GM18867 (cell line): Measurements from ENCODE around the gene SMARCB1.

Experiments used
- ATAC-seq: cut with Tn5 transposase; IDR thresholded peaks from one replicate; pipeline ENCODE4 v1.9.1; 2021; ENCODE audit warnings: mild to moderate bottlenecking, moderate library complexity; ENCODE audit not compliant: unreplicated experiment

SMARCB1 gene

GRCh38 chr22:23779731-23780130 lies 7.0 kb upstream of the SMARCB1 start:
- no peak for ATAC-seq

- no peak for ATAC-seq
Measured at GRCh38 chr22:23780146-23780748, 6.5 kb upstream of the SMARCB1 start.

DNA sequence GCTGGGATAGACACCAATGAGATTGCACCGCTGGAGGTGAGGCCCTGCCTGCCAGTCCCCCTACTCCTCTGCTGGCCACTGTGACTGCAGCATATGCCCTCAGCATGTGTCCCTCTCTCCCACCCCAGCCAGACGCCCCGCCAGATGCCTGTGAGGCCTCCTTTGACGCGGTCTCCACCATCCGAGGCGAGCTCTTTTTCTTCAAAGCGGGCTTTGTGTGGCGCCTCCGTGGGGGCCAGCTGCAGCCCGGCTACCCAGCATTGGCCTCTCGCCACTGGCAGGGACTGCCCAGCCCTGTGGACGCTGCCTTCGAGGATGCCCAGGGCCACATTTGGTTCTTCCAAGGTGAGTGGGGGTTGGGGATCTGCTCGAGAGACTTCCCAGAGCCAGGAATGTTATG lies 5.7 kb upstream of the SMARCB1 start:
- ATAC-seq, result no peak

DNA sequence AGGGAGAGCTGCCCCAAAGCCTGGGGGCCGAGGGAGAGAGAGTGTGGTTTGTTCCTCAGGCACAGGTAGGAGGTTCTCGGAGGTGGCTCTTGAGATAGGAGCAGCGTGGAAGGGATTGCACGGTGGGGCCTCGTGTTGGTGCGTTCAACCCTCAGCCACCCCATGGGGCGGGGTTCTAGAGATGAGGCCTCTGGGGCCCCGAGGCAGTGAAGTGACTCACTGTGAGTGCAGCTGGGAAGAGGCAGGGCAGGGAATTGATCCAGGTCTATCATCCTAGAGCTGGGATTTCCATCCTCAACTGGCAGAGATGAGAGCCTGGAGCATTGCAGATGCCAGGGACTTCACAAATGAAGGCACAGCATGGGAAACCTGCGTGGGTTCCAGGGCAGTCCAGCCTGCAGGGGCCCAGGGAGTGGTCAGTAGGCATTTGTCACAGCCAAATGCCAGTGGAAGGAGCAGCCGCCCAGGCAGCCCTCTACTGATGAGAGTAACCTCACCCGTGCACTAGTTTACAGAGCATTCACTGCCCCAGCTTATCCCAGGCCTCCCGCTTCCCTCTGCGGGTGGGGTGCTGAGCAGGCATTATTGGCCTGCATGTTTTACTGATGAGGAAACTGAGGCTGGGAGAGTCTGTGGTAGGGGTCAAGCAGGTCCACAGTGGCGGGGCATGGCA lies 5.1 kb upstream of the SMARCB1 start:
- no peak for ATAC-seq

- no peak for ATAC-seq
Measured at GRCh38 chr22:23782252-23782651, 4.5 kb upstream of the SMARCB1 start.

DNA sequence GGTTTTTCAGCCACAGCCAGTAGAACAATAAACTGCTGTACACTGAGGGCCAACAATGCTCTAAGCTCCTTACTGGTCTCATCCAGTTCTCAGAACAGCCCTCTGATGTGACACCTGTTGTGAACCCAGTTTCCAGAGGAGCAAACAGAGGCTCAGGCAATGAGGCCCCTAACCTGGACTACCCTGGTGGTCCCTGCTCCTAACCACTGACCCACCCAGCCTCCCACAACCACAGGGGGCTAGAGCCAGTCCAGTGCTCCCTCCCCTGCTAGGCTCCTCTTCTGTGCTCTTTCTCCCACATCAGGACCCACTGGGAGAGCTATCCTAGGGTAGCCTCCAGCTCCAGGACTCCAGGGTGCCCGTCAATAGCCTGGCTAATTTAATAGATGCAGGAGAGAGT lies 4.1 kb upstream of the SMARCB1 start:
- ATAC-seq, result no peak

- no peak for ATAC-seq
Measured at GRCh38 chr22:23783265-23784150, 3.3 kb upstream of the SMARCB1 start.

- no peak for ATAC-seq
Measured at GRCh38 chr22:23784215-23784732, 2.5 kb upstream of the SMARCB1 start.

- no peak for ATAC-seq
Measured at GRCh38 chr22:23786261-23786710, 480 bp upstream of the SMARCB1 start.

DNA sequence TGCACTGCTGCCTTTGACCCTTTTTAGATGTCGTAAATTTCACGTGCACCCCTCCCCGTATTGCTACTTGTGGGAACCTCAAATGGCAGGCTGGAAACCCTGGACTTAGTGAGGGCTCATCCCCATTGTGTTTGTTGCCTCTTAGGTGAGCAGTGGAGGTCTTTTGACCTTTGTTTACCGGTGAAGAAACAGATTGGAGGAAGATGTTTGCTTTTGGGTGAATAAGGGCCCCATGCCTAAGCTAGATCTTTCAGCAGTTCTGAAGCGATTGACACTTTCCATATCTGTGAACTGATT lies 782 bp downstream of the SMARCB1 start:
- no peak for ATAC-seq

DNA sequence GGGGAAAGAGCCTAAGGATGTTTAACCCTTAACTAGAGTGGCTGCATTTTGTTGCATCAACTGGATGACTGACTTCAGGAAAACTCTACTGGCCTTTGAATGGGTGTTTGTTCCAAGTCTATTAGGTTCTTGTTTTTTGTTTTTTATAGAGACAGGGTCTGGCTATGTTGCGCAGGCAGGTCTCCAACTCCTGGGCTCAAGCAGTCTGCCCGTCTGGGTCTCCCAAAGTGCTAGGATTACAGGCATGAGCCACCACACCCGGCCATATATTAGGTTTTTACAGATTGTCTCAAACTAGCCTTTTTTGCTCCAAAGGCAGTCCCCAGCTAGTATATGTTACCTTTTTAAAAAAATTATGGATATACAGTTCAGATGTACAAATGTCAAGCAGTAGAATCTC lies 1.1 kb downstream of the SMARCB1 start:
- no peak for ATAC-seq

DNA sequence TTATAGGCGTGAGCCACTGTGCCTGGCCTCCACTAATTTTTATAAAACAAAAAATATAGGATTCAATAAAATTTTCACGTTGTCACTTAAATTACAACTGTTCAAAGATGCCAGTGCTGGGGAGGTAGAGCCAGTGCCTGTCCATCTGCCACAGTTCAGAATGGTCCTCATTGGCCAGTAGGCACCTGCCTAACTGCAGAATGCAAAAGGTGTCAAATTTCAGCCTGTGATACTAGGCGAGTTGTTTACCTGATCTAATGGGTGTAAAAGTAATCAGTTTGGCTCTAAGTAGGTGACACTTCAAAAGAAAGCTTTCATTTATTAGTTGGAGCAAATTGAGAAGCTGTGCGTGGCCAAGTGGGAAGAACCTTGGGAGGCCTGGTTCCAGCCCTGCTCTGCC lies 2.4 kb downstream of the SMARCB1 start:
- no peak for ATAC-seq

DNA sequence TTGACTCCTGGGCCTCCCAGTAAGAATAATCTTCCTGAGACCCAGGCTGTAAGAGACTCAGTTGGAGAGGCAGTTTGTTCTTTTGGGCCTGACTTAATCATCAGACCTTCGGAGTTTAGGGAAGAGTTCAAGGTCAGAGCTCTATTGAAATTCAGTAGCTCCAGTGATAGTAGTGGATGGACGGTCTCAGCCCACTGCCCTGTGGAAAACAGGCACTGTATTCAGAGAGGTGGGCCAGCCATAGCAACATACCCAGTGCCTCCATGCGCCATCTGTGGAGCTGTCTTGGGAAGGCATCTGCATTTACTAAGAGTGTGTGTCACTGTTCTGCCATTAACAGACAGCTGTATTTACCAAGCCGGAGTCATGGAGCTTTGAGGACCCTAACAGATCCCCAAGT lies 2.9 kb downstream of the SMARCB1 start:
- ATAC-seq, result no peak

- ATAC-seq, result no peak
Measured at GRCh38 chr22:23790819-23791737, 4.3 kb downstream of the SMARCB1 start.

- no peak for ATAC-seq
Measured at GRCh38 chr22:23791738-23792645, 5.2 kb downstream of the SMARCB1 start.

DNA sequence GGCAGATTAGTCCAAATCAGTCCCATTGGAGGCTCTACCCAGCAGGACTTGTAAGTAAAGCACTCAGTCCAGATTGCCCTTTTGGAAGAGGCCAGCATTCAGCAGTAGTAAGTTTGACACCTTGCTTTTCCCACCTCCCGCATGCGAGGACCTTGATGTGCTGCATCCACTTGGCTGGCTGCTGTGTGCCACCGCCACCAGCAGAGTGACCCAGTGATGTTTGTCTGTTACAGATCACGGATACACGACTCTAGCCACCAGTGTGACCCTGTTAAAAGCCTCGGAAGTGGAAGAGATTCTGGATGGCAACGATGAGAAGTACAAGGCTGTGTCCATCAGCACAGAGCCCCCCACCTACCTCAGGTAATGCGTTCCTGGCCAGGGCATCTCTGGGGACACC lies 6.6 kb downstream of the SMARCB1 start:
- no peak for ATAC-seq

- no peak for ATAC-seq
Measured at GRCh38 chr22:23796461-23796860, 9.7 kb downstream of the SMARCB1 start.

DNA sequence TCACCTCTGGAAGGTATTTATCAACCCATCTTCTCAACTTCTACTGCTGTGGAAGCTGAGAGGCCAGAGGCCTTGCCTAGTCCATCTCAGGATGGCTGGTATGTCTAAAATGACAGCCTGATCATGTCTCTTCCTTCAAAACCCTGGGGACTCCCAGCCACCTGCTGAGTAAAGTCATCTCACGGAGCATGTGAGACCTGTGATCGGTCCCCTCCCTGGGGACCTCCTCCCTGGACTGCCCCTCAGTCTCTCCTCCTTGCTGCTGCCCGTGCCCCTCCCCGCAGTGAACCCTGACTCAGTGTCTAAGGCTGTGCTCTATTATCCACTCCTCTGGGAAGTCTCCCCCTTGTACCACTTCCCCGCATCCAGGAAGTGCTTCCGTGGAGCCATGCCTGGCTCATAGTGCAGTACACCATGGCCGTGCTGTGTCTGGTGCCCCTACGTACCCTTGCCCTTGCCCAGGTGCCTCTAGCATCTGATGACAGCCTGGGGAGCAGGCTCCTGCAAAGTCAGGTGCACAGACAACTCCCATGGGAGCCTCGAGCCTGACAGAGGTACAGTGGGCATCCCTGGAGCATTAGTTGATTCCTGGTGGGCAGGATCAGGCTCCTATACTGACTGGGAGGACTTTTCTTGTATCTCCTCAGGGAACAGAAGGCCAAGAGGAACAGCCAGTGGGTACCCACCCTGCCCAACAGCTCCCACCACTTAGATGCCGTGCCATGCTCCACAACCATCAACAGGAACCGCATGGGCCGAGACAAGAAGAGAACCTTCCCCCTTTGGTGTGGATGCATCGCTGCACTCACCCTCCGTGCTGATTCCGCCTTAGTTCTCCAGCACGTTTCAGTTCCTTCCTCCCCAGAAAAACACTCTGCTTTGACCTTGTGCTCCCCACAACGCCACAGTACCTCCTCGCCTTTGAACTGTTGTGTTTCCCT lies 13.8 kb downstream of the SMARCB1 start:
- ATAC-seq, result peak; percentile 32
